H1 (cell line): ENCODE results near the gene CCDC200. TPM values are rescaled to one million over a fixed set of nuclear protein-coding genes. Genes with fewer than 3 reads are reported as not detected.
A peak's percentile ranks its signal among the peaks of the same experiment; 100 is the strongest.

Source experiments
- BCL11A ChIP-seq, 2 experiments: IDR thresholded peaks; one replicate each; pipeline ENCODE4 v1.6.1; 2011; ENCODE audit warnings: low read depth in 2 of 2, low read length in 2 of 2, mild to moderate bottlenecking in 2 of 2
- CHD2 ChIP-seq: IDR thresholded peaks from 2 replicates; pipeline ENCODE4 v1.6.1; 2012; ENCODE audit warnings: low read length, improper control_type of control experiment
- CTBP2 ChIP-seq: IDR thresholded peaks from 2 replicates; pipeline ENCODE4 v1.7.0; 2011; ENCODE audit warnings: borderline replicate concordance, mild to moderate bottlenecking, moderate library complexity, mixed read lengths, low read length; ENCODE audit not compliant: insufficient read depth, insufficient read length
- EZH2 ChIP-seq: fragments of 200-600 bp; sonication (generic); IDR thresholded peaks from 2 replicates; pipeline ENCODE4 v1.7.1; 2012; ENCODE audit warnings: low read depth, mild to moderate bottlenecking, moderate library complexity, low read length, inconsistent platforms; ENCODE audit not compliant: severe bottlenecking
- HDAC6 ChIP-seq: IDR thresholded peaks from one replicate; pipeline ENCODE4 v1.7.1; 2012; ENCODE audit warnings: low read depth, mild to moderate bottlenecking, inconsistent platforms, low read length, moderate library complexity
- JUND ChIP-seq: IDR thresholded peaks from 2 replicates; pipeline ENCODE4 v1.6.1; 2011; ENCODE audit warnings: mild to moderate bottlenecking, improper control_type of control experiment, low read length
- KDM1A ChIP-seq: fragments of 200-600, 300-600 bp; sonication (generic); IDR thresholded peaks from 2 replicates; pipeline ENCODE4 v1.7.1; 2016; ENCODE audit warnings: mild to moderate bottlenecking, low read length, borderline replicate concordance
- NANOG ChIP-seq: IDR thresholded peaks from 2 replicates; pipeline ENCODE4 v1.6.1; 2011; ENCODE audit warnings: low read length, low read depth, mild to moderate bottlenecking, inconsistent platforms; ENCODE audit not compliant: insufficient read depth, poor library complexity, severe bottlenecking
- NRF1 ChIP-seq: IDR thresholded peaks from 2 replicates; pipeline ENCODE4 v1.6.1; 2011; ENCODE audit warnings: mild to moderate bottlenecking, low read depth, low read length, improper control_type of control experiment
- POLR2AphosphoS5 ChIP-seq: IDR thresholded peaks from 2 replicates; pipeline ENCODE4 v1.6.1; 2011; ENCODE audit warnings: low read depth, low read length
- RAD21 ChIP-seq, 2 experiments: IDR thresholded peaks in 1 of 2; conservative IDR thresholded peaks in 1 of 2; 2 replicates each; pipeline ENCODE4 v1.6.1; 2011; ENCODE audit warnings: low read depth in 2 of 2, low read length in 2 of 2, improper control_type of control experiment in 1 of 2, inconsistent platforms in 1 of 2, mild to moderate bottlenecking in 1 of 2, moderate library complexity in 1 of 2
- TAF1 ChIP-seq: IDR thresholded peaks from 2 replicates; pipeline ENCODE4 v1.6.1; 2011; ENCODE audit warnings: mild to moderate bottlenecking, low read depth, low read length
- ZNF274 ChIP-seq: IDR thresholded peaks from 2 replicates; pipeline ENCODE4 v1.7.0; 2012; ENCODE audit warnings: low read length, borderline replicate concordance; ENCODE audit errors: extremely low read depth
- polyA plus RNA-seq, 7 experiments: library from polyadenylated mRNA; depleted of rRNA in 3 of 7; stranded (reverse) in 5 of 7; unstranded in 2 of 7; fragments of >200 nt in 5 of 7; fragments of 200-250 nt in 2 of 7; gene quantifications; 1 replicate in 5 of 7; 2 replicates in 1 of 7; 4 replicates in 1 of 7; pipeline versions ENCODE4 v1.2.1 to v1.2.3, GENCODE V29; 2011 to 2013; ENCODE audit warnings: missing spikeins in 2 of 7, mixed read lengths in 2 of 7
- total RNA-seq: library from RNA; stranded (reverse); fragmentation: NEBNext Ultra II Directional; extraction: Animal tissue kit (Norgen Biotek cat#: 25700); gene quantifications from 2 replicates; pipeline ENCODE4 v1.2.1, GENCODE V29; 2021
- TF ChIP-seq, protein P1 (sequence below), 3 experiments: IDR thresholded peaks; 1 replicate in 2 of 3; 2 replicates in 1 of 3; pipeline versions ENCODE4 v1.5.1 to v1.6.1; 2011; ENCODE audit warnings: low read length in 3 of 3, mild to moderate bottlenecking in 3 of 3, inconsistent platforms in 2 of 3, low read depth in 1 of 3, moderate library complexity in 1 of 3; ENCODE audit not compliant: insufficient read depth in 1 of 3; ENCODE audit errors: control extremely low read depth in 1 of 3
- TF ChIP-seq, protein P2 (sequence below): IDR thresholded peaks from 2 replicates; pipeline ENCODE4 v1.6.1; 2011; ENCODE audit warnings: low read depth, mild to moderate bottlenecking, low read length; ENCODE audit not compliant: insufficient read depth
- TF ChIP-seq, protein P3 (sequence below): IDR thresholded peaks from 2 replicates; pipeline ENCODE4 v1.6.1; 2011; ENCODE audit warnings: low read length, improper control_type of control experiment

CCDC200 gene
- total and polyA plus RNA-seq, 2 of the 8 experiments (the other 6 are each of a cell fraction or from before 2014, with no cell fraction given) = 0.11 TPM; not detected in 1

DNA sequence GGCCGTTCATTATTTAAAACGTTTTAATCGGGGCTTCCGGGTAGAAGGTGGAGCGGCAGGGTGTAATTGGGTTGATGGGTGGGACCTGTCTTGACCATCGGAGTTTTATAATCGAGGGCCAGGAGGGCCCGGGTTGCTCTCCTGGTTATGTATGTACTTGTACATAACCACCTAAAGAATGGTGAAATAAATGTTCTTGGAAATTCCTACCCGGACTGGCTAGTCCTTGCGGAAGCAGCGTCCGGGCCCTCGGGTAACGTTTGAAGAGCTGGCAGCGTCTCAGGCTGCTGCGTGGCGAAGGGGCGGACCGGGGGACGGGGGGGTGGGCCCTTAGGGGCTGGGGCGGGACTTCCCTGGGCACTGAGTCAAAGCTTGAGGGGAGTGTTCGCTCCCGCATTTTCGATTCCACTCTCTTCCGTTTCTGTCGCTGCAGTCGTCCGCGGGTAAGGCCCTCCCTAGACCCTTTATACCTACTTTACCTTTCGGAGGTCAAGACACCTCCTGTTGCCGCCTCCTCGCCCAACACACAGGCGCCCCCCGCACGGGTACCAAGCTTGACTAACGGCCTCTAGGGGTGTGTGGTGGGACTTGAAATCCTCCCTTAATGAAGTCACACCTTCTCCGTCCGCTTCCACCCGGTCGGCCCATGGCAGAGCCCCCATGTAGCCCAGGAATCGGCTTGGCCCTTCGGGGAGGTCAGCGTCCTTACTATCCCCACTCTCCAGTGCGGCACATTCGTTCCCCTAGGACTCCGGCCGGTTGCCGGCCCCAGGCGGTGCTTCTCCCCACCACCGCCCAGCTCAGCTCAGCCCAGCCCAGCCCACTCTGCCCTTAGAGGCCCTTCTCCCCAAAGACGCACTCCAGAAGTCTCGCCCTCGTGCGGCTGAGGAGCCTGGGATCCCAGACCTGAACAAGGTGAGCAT, 16.7 kb downstream of the CCDC200 start, which contains the start of gene TMEM106A (continued):
- TF ChIP-seq BCL11A (IDR thresholded peaks at IDR 0.05; ENCODE audit: low read depth in 2 of 2, low read length in 2 of 2) = no peak
- peak in 1 of 2 experiments; percentile 7; a peak in 1 of 4 replicates for TF ChIP-seq RAD21 (IDR thresholded peaks at IDR 0.05 in 1 of 2, conservative IDR thresholded peaks at IDR 0.05 in 1 of 2; ENCODE audit: low read depth in 2 of 2, low read length in 2 of 2)
- TF ChIP-seq POLR2AphosphoS5 = no peak; the same call in 1 of the 2 replicates
- TF ChIP-seq ZNF274 = no peak
- TF ChIP-seq JUND = no peak
- TF ChIP-seq HDAC6 = no peak
- no peak for TF ChIP-seq EZH2
- TF ChIP-seq, protein P1, sequence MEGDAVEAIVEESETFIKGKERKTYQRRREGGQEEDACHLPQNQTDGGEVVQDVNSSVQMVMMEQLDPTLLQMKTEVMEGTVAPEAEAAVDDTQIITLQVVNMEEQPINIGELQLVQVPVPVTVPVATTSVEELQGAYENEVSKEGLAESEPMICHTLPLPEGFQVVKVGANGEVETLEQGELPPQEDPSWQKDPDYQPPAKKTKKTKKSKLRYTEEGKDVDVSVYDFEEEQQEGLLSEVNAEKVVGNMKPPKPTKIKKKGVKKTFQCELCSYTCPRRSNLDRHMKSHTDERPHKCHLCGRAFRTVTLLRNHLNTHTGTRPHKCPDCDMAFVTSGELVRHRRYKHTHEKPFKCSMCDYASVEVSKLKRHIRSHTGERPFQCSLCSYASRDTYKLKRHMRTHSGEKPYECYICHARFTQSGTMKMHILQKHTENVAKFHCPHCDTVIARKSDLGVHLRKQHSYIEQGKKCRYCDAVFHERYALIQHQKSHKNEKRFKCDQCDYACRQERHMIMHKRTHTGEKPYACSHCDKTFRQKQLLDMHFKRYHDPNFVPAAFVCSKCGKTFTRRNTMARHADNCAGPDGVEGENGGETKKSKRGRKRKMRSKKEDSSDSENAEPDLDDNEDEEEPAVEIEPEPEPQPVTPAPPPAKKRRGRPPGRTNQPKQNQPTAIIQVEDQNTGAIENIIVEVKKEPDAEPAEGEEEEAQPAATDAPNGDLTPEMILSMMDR (IDR thresholded peaks at IDR 0.05; ENCODE audit: control extremely low read depth in 1 of 3, insufficient read depth in 1 of 3, low read depth in 1 of 3, low read length in 3 of 3) = peak; percentile 26 to 49 (median 41); a peak in 3 of 4 replicates
- no peak for TF ChIP-seq CTBP2
- TF ChIP-seq, protein P2, sequence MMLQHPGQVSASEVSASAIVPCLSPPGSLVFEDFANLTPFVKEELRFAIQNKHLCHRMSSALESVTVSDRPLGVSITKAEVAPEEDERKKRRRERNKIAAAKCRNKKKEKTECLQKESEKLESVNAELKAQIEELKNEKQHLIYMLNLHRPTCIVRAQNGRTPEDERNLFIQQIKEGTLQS = no peak
- no peak for TF ChIP-seq NRF1
- peak; percentile 69; the same call in 1 of the 2 replicates for TF ChIP-seq TAF1
- TF ChIP-seq NANOG = no peak
- TF ChIP-seq, protein P3, sequence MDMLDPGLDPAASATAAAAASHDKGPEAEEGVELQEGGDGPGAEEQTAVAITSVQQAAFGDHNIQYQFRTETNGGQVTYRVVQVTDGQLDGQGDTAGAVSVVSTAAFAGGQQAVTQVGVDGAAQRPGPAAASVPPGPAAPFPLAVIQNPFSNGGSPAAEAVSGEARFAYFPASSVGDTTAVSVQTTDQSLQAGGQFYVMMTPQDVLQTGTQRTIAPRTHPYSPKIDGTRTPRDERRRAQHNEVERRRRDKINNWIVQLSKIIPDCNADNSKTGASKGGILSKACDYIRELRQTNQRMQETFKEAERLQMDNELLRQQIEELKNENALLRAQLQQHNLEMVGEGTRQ = no peak
- TF ChIP-seq CHD2 = 0 out of 2 replicates have a peak, but pooled peaks have one; percentile 3
- peak; percentile 11; the same call in 1 of the 2 replicates for TF ChIP-seq KDM1A
